Fibroblast of skin of right quadriceps (primary cell): Measurements from ENCODE around the gene LRBA.

Experiments used
- DNase-seq: peaks from one replicate; pipeline ENCODE4 v3.0.0-alpha.2; 2013

Gene LRBA

GRCh38 chr4:150862829-150863228, 152.3 kb downstream of the LRBA start:
- peak; percentile 9 for DNase-seq

- DNase-seq, result no peak
These were observed 155.6 kb downstream of the LRBA start for GRCh38 chr4:150859453-150859852.

GRCh38 chr4:150855981-150856510, 159.0 kb downstream of the LRBA start:
- DNase-seq, result no peak

GRCh38 chr4:150854600-150854999, 160.5 kb downstream of the LRBA start:
- DNase-seq, result no peak

GRCh38 chr4:150853882-150854281, 161.2 kb downstream of the LRBA start:
- DNase-seq, result no peak

- peak; percentile 33 for DNase-seq
These were observed 162.9 kb downstream of the LRBA start for GRCh38 chr4:150852216-150852615.

GRCh38 chr4:150849016-150849415, 166.1 kb downstream of the LRBA start:
- DNase-seq, result no peak

GRCh38 chr4:150828159-150828558, 186.9 kb downstream of the LRBA start:
- no peak for DNase-seq

GRCh38 chr4:150827226-150827625, 187.9 kb downstream of the LRBA start:
- no peak for DNase-seq

- no peak for DNase-seq
These were observed 188.8 kb downstream of the LRBA start for GRCh38 chr4:150826306-150826705.

GRCh38 chr4:150822407-150822806, 192.7 kb downstream of the LRBA start:
- DNase-seq, result no peak

GRCh38 chr4:150821641-150822040, 193.4 kb downstream of the LRBA start:
- no peak for DNase-seq

- DNase-seq, result no peak
These were observed 194.7 kb downstream of the LRBA start for GRCh38 chr4:150820409-150820808.

GRCh38 chr4:150818661-150819060, 196.4 kb downstream of the LRBA start:
- DNase-seq, result peak; percentile 70

GRCh38 chr4:150817804-150818528, 197.1 kb downstream of the LRBA start:
- DNase-seq, result no peak

GRCh38 chr4:150817017-150817416, 198.1 kb downstream of the LRBA start:
- DNase-seq, result no peak

GRCh38 chr4:150816491-150816890, 198.6 kb downstream of the LRBA start:
- DNase-seq, result peak; percentile 18

- DNase-seq, result no peak
These were observed 200.2 kb downstream of the LRBA start for GRCh38 chr4:150814873-150815272.

- DNase-seq, result no peak
These were observed 209.7 kb downstream of the LRBA start for GRCh38 chr4:150805183-150806025.

- no peak for DNase-seq
These were observed 213.3 kb downstream of the LRBA start for GRCh38 chr4:150801833-150802232.

- no peak for DNase-seq
These were observed 215.9 kb downstream of the LRBA start for GRCh38 chr4:150799207-150799606.

- DNase-seq, result no peak
These were observed 220.4 kb downstream of the LRBA start for GRCh38 chr4:150794706-150795105.

GRCh38 chr4:150789864-150790263, 225.2 kb downstream of the LRBA start:
- DNase-seq, result no peak

GRCh38 chr4:150784939-150785338, 230.1 kb downstream of the LRBA start:
- no peak for DNase-seq
